ENCODE data around the gene CAMK4. TPM values are rescaled to one million over a fixed set of nuclear protein-coding genes. Genes with fewer than 3 reads are reported as not detected.
"Not testable (repeated sequence)": the region's sequence is repeated elsewhere in the genome, so short reads cannot be mapped to it uniquely, and the experiment has no call there.

The CAMK4 gene
- total RNA-seq, 1 experiment from 2014 or later = 14.4 TPM

DNA sequence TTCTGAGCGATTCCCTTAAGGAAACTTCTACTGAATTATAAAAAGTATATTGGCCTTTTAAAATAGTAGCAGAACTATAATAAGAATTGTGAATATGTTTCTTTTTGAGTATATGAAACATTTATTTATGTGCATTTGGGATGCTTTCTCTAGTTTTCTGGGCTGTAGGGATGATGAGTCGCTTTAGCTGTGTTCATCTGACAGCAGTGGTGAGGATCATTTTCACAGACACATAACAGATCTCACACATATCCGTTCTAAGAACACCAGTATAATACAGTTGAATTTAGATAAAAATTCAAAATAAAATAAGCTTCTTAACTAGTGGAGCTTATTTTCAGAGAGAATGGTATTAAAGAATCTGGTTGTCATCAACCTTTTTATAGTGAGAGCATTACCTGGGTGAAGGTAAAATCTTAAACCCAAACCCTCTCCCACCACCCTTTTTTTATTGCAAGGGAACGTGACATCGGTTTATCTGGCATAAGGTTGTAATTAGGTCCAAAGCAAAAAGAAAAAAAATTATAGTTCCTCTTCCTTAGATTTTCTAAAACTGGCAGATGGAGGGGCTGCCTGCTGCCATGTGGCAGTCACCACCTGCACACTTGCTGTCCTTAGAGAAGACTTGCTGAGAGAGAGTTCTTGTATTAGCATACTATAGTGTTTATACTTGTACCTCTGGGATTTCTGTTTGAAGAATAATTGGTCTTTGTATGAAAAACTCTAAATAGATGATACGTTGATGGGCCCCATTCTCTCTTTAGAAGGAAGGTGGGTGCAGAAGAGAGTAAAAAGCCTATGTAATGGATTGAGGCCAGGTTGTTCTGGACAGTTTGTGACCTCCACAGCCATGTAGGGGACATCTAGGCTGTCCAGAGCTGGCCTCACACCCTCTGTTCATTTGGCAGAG, 86.8 kb downstream of the CAMK4 start:
- no peak for DNase-seq (ENCODE audit: low read depth)

GRCh38 chr5:111311666-111312065, 87.5 kb downstream of the CAMK4 start:
- no peak for DNase-seq (ENCODE audit: low read depth)

DNA sequence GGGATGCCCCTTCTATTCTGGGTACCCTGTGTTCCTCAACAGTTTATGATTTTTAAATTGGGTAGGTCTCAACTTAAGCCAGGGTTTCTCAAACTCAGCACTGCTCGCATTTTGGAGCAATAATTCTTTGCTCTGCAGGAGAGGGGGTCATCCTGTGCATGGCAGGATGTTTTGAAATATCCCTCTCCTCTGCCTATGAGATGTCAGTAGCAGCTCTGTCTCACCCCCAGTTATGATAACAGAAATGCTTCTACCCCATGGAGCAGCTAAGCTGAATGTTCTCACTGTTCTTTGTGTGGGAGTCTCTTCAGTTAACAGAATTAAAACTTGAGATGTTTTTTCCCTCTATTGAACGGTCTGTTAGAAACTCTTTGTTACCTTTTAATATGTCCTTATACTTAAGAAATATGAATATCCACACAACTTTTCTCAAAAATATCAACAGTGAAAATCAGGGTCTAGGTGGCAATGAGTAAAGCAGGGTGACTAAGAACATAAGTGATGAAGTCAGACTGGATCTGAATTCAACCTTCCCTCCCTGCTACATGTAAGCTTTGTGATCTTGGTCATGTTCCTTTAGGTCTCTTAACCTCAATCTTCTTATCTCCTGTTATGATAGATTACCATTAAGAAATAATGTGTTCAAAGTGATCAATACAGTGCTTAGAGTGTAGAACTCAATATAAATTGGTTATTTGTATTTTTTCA, 89.0 kb downstream of the CAMK4 start:
- no peak for DNase-seq (ENCODE audit: low read depth)

GRCh38 chr5:111320953-111321352, 96.8 kb downstream of the CAMK4 start:
- no peak for DNase-seq (ENCODE audit: low read depth)

- DNase-seq (ENCODE audit: low read depth) = no peak
Measured at GRCh38 chr5:111321376-111321775, 97.2 kb downstream of the CAMK4 start.

DNA sequence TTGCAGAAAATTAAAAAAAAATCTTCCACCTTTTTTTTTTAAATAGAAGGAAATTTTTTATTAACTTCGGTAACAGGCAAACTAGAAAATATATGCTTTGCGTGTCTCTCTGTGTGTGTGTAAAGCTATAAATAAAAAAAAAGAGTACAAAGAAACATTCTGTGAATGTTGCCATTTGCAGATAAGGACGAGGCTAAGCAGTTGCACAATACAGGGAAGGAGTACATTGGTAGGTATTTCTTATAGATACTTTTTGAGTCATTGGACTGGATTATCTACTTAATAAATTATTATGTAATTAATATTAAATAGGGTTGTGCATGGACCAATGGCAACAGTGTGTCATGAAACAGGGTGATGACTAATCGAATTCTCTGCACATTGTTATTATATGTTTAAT, 102.4 kb downstream of the CAMK4 start:
- DNase-seq (ENCODE audit: low read depth) = no peak

DNA sequence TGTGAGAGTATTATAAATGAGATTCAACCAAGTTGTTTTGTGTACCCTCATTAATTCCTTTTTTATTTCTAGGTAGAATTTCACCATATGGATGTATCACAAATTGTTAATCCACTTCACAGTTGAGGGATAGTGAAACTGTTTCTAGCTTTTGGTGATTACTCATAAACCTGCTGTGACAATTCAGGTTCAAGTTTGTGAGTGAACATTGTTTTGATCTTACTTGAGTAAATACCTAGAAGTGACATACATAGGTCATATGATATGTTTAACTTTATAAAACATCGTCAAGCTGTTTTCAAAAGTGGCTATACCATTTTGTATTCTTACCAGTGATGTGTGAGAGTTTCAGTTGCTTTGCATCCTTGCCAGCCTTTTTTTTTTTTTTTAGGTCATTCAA, 112.9 kb downstream of the CAMK4 start:
- DNase-seq (ENCODE audit: low read depth) = no peak

DNA sequence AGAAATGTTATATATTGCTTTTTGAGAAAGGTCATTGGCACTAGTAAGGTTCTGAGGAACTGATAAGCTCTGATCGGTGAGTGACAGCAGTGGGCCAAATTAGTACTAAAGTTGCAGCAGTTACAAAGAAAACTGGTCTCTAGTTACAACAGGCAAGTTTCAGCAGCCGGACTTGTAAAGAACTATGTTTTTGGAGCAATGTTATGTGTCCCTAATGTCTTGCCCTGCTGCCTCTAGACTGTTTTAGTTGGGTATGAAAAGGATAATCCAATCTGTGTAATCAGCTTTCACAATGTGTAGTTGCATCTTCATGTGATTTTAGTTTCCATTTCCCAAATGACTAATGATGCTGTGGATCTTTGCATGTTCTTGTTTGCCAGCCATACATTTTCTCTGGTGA, 113.5 kb downstream of the CAMK4 start:
- DNase-seq (ENCODE audit: low read depth) = peak; percentile 12

GRCh38 chr5:111345731-111346130, 121.5 kb downstream of the CAMK4 start:
- DNase-seq (ENCODE audit: low read depth) = peak; percentile 82

DNA sequence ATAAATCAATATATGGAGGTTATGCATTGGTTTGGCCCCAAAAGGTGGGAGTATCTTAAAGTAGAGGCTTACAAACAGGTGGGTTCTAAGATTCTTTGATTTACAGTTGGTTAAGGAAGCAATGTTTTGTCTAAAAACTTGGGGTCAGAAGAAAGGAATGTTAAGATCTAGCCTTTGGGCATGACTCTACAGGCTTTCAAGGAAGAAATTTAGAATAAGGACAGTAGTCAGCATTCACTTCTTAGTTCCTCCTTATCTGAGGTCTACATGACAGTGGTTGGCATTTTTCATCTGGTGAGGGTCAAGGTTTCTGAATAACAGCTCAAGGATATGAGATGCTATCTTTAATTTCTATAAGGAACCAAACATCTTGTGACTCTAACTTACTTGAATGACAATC, 122.8 kb downstream of the CAMK4 start:
- DNase-seq (ENCODE audit: low read depth) = peak; percentile 63

DNA sequence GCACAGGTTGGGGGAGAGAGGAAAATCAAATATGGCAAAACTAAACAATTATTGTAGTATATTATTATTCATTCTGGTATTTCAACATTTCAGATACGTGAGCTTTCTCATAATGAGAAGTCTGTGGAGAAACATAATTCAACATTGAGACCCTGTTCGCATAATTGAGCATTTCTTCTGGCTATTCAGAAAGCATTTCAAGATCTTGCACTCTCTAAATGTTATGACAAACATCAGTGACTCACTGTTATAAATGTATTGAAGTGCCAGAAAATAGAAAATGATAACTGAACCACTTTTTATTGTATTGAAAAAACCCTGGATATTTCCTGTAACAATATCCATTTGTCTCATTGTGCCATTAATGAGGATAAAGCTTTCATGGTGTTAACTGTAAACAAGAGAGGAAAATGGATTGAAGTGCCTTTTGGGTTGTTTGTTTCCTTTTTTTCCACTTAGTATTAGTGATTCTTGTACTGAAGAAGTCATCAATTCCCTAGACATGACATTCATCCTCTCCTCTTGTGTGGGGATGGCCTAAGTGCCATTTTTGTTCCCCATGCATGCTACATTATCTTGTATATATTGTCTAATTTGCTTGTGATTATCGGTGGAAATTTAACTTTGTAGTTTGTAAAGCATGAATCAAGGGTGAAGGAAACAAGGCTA, 124.6 kb downstream of the CAMK4 start:
- no peak for DNase-seq (ENCODE audit: low read depth)

GRCh38 chr5:111349429-111349828, 125.2 kb downstream of the CAMK4 start:
- no peak for DNase-seq (ENCODE audit: low read depth)

DNA sequence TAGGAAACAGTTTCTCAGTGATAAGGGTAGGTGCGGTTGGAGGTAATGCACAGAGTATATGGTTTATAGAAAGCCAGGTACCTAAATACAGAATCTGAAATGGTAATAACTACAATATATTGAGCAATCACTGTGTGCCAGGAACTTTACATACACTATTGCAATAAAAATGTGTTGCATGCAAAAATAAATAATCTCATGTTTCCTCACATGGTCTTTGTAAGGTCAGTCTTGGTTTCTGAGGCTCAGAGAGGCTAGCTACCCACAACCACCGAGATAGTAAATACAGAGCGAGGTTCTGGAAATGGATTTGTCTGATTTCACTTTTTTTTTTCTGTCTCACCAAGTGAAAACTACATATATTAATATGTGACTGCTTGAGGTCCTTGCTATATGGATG, 128.9 kb downstream of the CAMK4 start:
- DNase-seq (ENCODE audit: low read depth) = no peak

GRCh38 chr5:111358726-111359125, 134.5 kb downstream of the CAMK4 start:
- DNase-seq (ENCODE audit: low read depth) = not testable (repeated sequence)

- peak; percentile 21 for DNase-seq (ENCODE audit: low read depth)
Measured at GRCh38 chr5:111360173-111360572, 136.0 kb downstream of the CAMK4 start.

DNA sequence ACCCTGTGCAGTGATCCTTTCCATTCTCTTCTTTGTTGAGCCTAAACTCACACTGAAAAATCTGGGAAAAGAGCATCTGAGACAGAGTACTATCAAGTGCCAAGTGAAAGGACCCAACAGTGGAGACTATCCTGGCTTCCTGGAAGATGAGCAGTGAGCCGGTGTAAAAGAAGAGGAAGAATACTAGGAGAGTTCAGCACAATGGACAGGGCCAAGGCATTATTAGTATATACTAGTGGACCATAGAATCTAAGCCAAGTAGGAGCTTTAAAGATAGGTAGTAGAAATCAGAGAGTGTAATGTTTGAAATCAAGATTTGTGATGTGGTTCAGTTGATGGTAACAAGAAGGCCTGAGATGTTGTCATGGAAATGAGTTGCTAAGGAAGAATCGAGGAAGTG, 140.8 kb downstream of the CAMK4 start:
- peak; percentile 36 for DNase-seq (ENCODE audit: low read depth)

DNA sequence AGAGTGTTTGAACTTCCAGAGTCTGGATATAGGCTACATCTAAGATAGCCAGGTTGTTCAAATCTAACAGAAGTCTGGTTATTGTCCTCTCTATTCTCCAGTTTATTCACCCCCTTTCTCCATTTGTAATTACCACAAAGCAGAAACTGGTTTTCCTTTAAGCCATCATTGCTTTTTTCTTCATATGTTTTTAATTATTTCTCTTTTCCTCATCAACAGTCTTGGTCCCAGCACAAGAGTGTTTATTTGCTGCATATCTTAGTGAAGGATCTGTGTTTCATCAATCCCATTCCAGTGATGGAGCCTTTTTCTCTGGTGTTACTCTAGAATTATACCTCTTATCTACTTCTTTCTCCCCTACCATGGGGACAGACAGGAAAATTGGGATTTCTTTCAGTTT, 142.2 kb downstream of the CAMK4 start:
- no peak for DNase-seq (ENCODE audit: low read depth)

GRCh38 chr5:111367115-111367514, 142.9 kb downstream of the CAMK4 start:
- peak; percentile 81 for DNase-seq (ENCODE audit: low read depth)

GRCh38 chr5:111372799-111373198, 148.6 kb downstream of the CAMK4 start:
- DNase-seq (ENCODE audit: low read depth) = no peak

DNA sequence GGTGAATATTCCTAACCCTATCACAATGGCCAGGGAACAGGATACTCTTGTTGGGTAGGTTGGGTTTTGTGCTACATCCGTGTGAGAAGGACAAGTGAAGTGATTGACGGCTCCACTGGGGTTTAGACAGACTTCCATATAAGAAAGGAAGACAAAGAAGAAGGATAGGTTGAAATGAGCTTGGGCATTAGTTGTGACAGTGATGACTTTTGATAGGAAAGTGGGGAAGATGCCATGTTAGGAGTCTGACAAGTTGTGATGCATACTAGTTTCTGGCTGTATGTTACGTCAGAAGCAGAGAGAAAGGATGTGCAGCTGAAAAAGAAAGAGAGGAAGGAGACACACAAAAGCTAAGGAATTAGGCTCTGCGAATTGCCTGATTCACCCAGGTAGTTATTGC, 150.2 kb downstream of the CAMK4 start:
- no peak for DNase-seq (ENCODE audit: low read depth)

- DNase-seq (ENCODE audit: low read depth) = no peak
Measured at GRCh38 chr5:111375645-111376044, 151.5 kb downstream of the CAMK4 start.

GRCh38 chr5:111377306-111377705, 153.1 kb downstream of the CAMK4 start:
- no peak for DNase-seq (ENCODE audit: low read depth)

GRCh38 chr5:111379391-111379816, 155.2 kb downstream of the CAMK4 start:
- DNase-seq (ENCODE audit: low read depth) = no peak
